ENCODE data around the gene ELL2. TPM values are rescaled to one million over a fixed set of nuclear protein-coding genes. Genes with fewer than 3 reads are reported as not detected.
A peak's percentile ranks its signal among the peaks of the same experiment; 100 is the strongest.
"Not testable (repeated sequence)": the region's sequence is repeated elsewhere in the genome, so short reads cannot be mapped to it uniquely, and the experiment has no call there.

ELL2 gene
- polyA plus RNA-seq, 3 donors = 10.6 to 13.2 (median 11.2) TPM

GRCh38 chr5:95864944-95865504 lies 96.6 kb downstream of the ELL2 start:
- no peak for DNase-seq (ENCODE audit: low read depth in 3 of 3, low spot score in 2 of 3)

GRCh38 chr5:95864456-95864855 lies 97.2 kb downstream of the ELL2 start:
- no peak for DNase-seq (ENCODE audit: low read depth in 3 of 3, low spot score in 2 of 3)

- no peak for DNase-seq (ENCODE audit: low read depth in 3 of 3, low spot score in 2 of 3)
Observed at GRCh38 chr5:95863383-95863757, 98.3 kb downstream of the ELL2 start.

GRCh38 chr5:95862671-95863382 lies 98.8 kb downstream of the ELL2 start:
- DNase-seq (ENCODE audit: low read depth in 3 of 3, low spot score in 2 of 3) = no peak

- no peak for DNase-seq (ENCODE audit: low read depth in 3 of 3, low spot score in 2 of 3)
Observed at GRCh38 chr5:95861864-95862561, 99.6 kb downstream of the ELL2 start.

GRCh38 chr5:95861221-95861863 lies 100.3 kb downstream of the ELL2 start:
- DNase-seq (ENCODE audit: low read depth in 3 of 3, low spot score in 2 of 3) = no peak

GRCh38 chr5:95859661-95860060 lies 102.0 kb downstream of the ELL2 start:
- DNase-seq (ENCODE audit: low read depth in 3 of 3, low spot score in 2 of 3) = no peak

GRCh38 chr5:95858661-95859595 lies 102.7 kb downstream of the ELL2 start:
- peak in 2 of 3 donors; percentile 61 for DNase-seq (ENCODE audit: low read depth in 3 of 3, low spot score in 2 of 3)

- DNase-seq (ENCODE audit: low read depth in 3 of 3, low spot score in 2 of 3) = no peak
Observed at GRCh38 chr5:95858023-95858461, 103.6 kb downstream of the ELL2 start.

GRCh38 chr5:95857185-95857945 lies 104.3 kb downstream of the ELL2 start:
- DNase-seq (ENCODE audit: low read depth in 3 of 3, low spot score in 2 of 3) = no peak

GRCh38 chr5:95856501-95856981 lies 105.1 kb downstream of the ELL2 start:
- no peak for DNase-seq (ENCODE audit: low read depth in 3 of 3, low spot score in 2 of 3)

- DNase-seq (ENCODE audit: low read depth in 3 of 3, low spot score in 2 of 3) = no peak
Observed at GRCh38 chr5:95853490-95853889, 108.2 kb downstream of the ELL2 start.

GRCh38 chr5:95852567-95852966 lies 109.1 kb downstream of the ELL2 start:
- no peak for DNase-seq (ENCODE audit: low read depth in 3 of 3, low spot score in 2 of 3)

- DNase-seq (ENCODE audit: low read depth in 3 of 3, low spot score in 2 of 3) = not testable (repeated sequence)
Observed at GRCh38 chr5:95851141-95851540, 110.5 kb downstream of the ELL2 start.

GRCh38 chr5:95850391-95850894 lies 111.2 kb downstream of the ELL2 start:
- no peak for DNase-seq (ENCODE audit: low read depth in 3 of 3, low spot score in 2 of 3)

- no peak for DNase-seq (ENCODE audit: low read depth in 3 of 3, low spot score in 2 of 3)
Observed at GRCh38 chr5:95848701-95849100, 113.0 kb downstream of the ELL2 start.

GRCh38 chr5:95847261-95847592 lies 114.4 kb downstream of the ELL2 start:
- DNase-seq (ENCODE audit: low read depth in 3 of 3, low spot score in 2 of 3) = no peak

- no peak for DNase-seq (ENCODE audit: low read depth in 3 of 3, low spot score in 2 of 3)
Observed at GRCh38 chr5:95846554-95847260, 114.9 kb downstream of the ELL2 start.

- no peak for DNase-seq (ENCODE audit: low read depth in 3 of 3, low spot score in 2 of 3)
Observed at GRCh38 chr5:95845391-95845790, 116.3 kb downstream of the ELL2 start.

All from right renal cortex interstitium (tissue), 3 donors.